HG02678 (cell line): Measurements from ENCODE around the gene MEPE.

Experiments used
- ATAC-seq: cut with Tn5 transposase; IDR thresholded peaks from one replicate; pipeline ENCODE4 v1.9.1; 2021; ENCODE audit warnings: mild to moderate bottlenecking, moderate library complexity; ENCODE audit not compliant: unreplicated experiment

MEPE gene

GRCh38 chr4:87840149-87840548 is 7.4 kb downstream of the MEPE start:
- no peak for ATAC-seq

- no peak for ATAC-seq
Measured at GRCh38 chr4:87843936-87844335, 11.2 kb downstream of the MEPE start.

GRCh38 chr4:87844452-87844851 is 11.7 kb downstream of the MEPE start:
- ATAC-seq = no peak

- no peak for ATAC-seq
Measured at GRCh38 chr4:87846226-87846625, 13.5 kb downstream of the MEPE start.

- peak; percentile 92 for ATAC-seq
Measured at GRCh38 chr4:87848622-87849351, 16.0 kb downstream of the MEPE start.

GRCh38 chr4:87849612-87850011 is 16.8 kb downstream of the MEPE start:
- ATAC-seq = no peak

- no peak for ATAC-seq
Measured at GRCh38 chr4:87851332-87851731, 18.6 kb downstream of the MEPE start.

GRCh38 chr4:87851953-87852352 is 19.2 kb downstream of the MEPE start:
- no peak for ATAC-seq

- ATAC-seq = no peak
Measured at GRCh38 chr4:87853108-87853507, 20.3 kb downstream of the MEPE start.

GRCh38 chr4:87853891-87854290 is 21.1 kb downstream of the MEPE start:
- ATAC-seq = no peak

- ATAC-seq = no peak
Measured at GRCh38 chr4:87855559-87855958, 22.8 kb downstream of the MEPE start.

- ATAC-seq = no peak
Measured at GRCh38 chr4:87856816-87857215, 24.0 kb downstream of the MEPE start.

- ATAC-seq = no peak
Measured at GRCh38 chr4:87857789-87858188, 25.0 kb downstream of the MEPE start.

GRCh38 chr4:87862236-87862635 is 29.5 kb downstream of the MEPE start:
- ATAC-seq = no peak

- ATAC-seq = no peak
Measured at GRCh38 chr4:87863486-87863885, 30.7 kb downstream of the MEPE start.

GRCh38 chr4:87864321-87864720 is 31.6 kb downstream of the MEPE start:
- no peak for ATAC-seq

GRCh38 chr4:87865288-87865687 is 32.5 kb downstream of the MEPE start:
- ATAC-seq = no peak

- no peak for ATAC-seq
Measured at GRCh38 chr4:87865960-87866598, 33.3 kb downstream of the MEPE start.

GRCh38 chr4:87868522-87868921 is 35.8 kb downstream of the MEPE start:
- ATAC-seq = no peak

GRCh38 chr4:87872028-87872427 is 39.3 kb downstream of the MEPE start:
- ATAC-seq = no peak

- no peak for ATAC-seq
Measured at GRCh38 chr4:87875191-87875590, 42.4 kb downstream of the MEPE start.

GRCh38 chr4:87880106-87880505 is 47.3 kb downstream of the MEPE start:
- ATAC-seq = no peak

- no peak for ATAC-seq
Measured at GRCh38 chr4:87881115-87881514, 48.3 kb downstream of the MEPE start.
